Brain microvascular endothelial cell (primary cell): ENCODE data around the gene OR4C13.
"Not testable (repeated sequence)": the region's sequence is repeated elsewhere in the genome, so short reads cannot be mapped to it uniquely, and the experiment has no call there.

Experiments used
- DNase-seq: peaks from one replicate; pipeline ENCODE4 v3.0.0-alpha.2; 2020
- H3K27ac ChIP-seq: fragments of 250-450 bp; sonication (Bioruptor Pico); 2 replicates; pipeline ENCODE4 v1.5.1; 2020; ENCODE audit warnings: mild to moderate bottlenecking, moderate library complexity
- H3K27me3 ChIP-seq: fragments of 250-450 bp; sonication (Bioruptor Pico); replicated peaks from 2 replicates; pipeline ENCODE4 v1.5.1; 2020; ENCODE audit warnings: mild to moderate bottlenecking
- H3K36me3 ChIP-seq: fragments of 250-450 bp; sonication (Bioruptor Pico); replicated peaks from 2 replicates; pipeline ENCODE4 v1.5.1; 2020; ENCODE audit warnings: mild to moderate bottlenecking
- H3K4me3 ChIP-seq: 2 replicates; pipeline ENCODE4 v1.5.1; 2011; ENCODE audit warnings: low read depth, mild to moderate bottlenecking, control low read depth, low read length, moderate library complexity
- in situ Hi-C: cut with HindIII; loops from 2 replicates; pipeline ENCODE4 v1.10.0; 2017; ENCODE audit warnings: low sequenced_read_pairs, low pct_ligation_motif_present
- TF ChIP-seq, protein P1 (sequence below): IDR thresholded peaks from 2 replicates; pipeline ENCODE4 v1.5.1; 2011; ENCODE audit warnings: low read depth, mild to moderate bottlenecking, moderate library complexity, low read length, control low read depth, inconsistent platforms; ENCODE audit errors: missing control alignments

The OR4C13 gene

DNA sequence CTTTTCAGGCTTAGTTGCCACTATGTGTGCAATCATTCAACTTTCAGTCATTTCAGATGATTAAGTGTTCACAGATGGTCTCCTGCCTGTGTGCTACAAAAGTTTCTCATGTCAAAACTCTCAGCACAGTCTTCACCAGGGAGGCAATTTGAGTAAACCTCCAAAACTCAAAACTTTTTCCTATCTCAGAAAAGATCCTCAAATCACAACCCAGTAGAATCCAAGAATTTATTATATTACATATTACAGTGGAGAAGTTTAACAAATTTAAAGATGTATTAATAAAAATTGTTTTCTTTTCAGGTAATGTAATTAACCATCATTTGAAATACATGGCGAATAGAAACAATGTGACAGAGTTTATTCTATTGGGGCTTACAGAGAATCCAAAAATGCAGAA lies at the start of gene OR4C13:
OR4C13 (plus strand) TSS at position 301 of the 400 bp plus-strand sequence; CDS start at position 333, 32 bp downstream.
- H3K4me3 ChIP-seq = no peak within 1 kb of the TSS
- H3K27ac ChIP-seq = no peak within 1 kb of the TSS
- H3K36me3 ChIP-seq = no peaks in the 10 kb centered on the region
- in situ Hi-C loops = no loop called here
- TF ChIP-seq, protein P1, sequence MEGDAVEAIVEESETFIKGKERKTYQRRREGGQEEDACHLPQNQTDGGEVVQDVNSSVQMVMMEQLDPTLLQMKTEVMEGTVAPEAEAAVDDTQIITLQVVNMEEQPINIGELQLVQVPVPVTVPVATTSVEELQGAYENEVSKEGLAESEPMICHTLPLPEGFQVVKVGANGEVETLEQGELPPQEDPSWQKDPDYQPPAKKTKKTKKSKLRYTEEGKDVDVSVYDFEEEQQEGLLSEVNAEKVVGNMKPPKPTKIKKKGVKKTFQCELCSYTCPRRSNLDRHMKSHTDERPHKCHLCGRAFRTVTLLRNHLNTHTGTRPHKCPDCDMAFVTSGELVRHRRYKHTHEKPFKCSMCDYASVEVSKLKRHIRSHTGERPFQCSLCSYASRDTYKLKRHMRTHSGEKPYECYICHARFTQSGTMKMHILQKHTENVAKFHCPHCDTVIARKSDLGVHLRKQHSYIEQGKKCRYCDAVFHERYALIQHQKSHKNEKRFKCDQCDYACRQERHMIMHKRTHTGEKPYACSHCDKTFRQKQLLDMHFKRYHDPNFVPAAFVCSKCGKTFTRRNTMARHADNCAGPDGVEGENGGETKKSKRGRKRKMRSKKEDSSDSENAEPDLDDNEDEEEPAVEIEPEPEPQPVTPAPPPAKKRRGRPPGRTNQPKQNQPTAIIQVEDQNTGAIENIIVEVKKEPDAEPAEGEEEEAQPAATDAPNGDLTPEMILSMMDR = no peak
- DNase-seq = no peak
- no peaks in the 10 kb centered on the region for H3K27me3 ChIP-seq

DNA sequence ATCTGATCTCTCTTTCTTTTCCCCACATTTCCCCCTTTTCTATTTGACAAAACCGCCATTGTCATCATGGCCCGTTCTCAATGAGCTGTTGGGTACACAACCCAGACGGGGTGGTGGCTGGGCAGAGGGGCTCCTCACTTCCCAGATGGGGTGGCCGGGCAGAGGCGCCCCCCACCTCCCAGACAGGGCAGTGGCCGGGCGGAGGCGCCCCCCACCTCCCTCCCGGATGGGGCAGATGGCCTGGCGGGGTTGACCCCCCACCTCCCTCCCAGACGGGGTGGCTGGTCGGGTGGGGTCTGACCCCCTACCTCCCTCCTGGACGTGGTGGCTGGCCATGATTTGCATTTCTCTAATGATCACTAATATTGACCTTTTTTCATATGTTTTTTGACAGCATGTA lies 40.7 kb upstream of the OR4C13 start:
- DNase-seq, in situ Hi-C loops, H3K27ac ChIP-seq, H3K36me3 ChIP-seq, H3K27me3 ChIP-seq, H3K4me3 ChIP-seq: not testable (repeated sequence)

- H3K36me3 ChIP-seq, DNase-seq, H3K4me3 ChIP-seq, in situ Hi-C loops, H3K27me3 ChIP-seq, H3K27ac ChIP-seq: not testable (repeated sequence)
These were observed 3.5 kb upstream of the OR4C13 start for GRCh38 chr11:49948701-49949100.

DNA sequence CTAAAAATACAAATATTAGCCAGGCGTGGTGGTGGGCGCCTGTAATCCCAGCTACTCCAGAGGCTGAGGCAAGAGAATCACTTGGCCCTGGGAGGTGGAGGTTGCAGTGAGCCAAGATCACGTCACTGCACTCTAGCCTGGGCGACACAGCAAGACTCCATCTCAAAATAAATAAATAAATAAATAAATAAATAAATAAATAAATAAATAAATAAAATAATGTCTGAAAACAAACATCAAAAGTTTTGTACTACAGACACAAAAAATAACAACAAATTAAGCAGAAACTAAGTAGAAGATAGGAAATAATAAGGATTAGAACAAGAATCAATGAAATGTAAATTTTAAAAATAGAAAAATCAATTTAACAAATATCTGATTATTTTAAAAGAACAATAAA lies 21.2 kb downstream of the OR4C13 start:
- H3K4me3 ChIP-seq, DNase-seq, H3K27me3 ChIP-seq, H3K36me3 ChIP-seq, in situ Hi-C loops, H3K27ac ChIP-seq: not testable (repeated sequence)

DNA sequence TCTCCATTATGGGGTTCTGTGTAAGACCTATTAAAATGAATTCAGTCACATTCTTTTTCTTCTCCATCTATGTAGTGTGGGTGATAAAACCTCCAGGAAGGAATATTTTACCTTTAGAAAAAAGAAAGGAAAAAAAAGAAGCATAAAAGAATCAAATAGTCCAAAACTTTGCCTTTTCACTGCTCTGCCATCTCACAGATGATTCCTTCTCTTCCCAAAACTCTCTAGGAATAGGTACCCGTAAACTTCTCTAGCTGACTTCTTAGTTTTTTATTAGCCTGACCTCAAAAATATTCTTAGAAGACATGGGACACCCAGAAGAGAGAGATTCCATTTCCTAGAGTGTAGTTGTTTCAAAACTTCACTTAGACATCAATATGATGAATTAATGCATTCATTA lies 30.2 kb downstream of the OR4C13 start, which contains the start of gene OR4C12:
OR4C12 (minus strand) TSS at position 101 of the 400 bp plus-strand sequence; CDS start at position 67, 34 bp downstream.
- H3K27me3 ChIP-seq, H3K36me3 ChIP-seq, DNase-seq, H3K27ac ChIP-seq, H3K4me3 ChIP-seq, in situ Hi-C loops: not testable (repeated sequence)

DNA sequence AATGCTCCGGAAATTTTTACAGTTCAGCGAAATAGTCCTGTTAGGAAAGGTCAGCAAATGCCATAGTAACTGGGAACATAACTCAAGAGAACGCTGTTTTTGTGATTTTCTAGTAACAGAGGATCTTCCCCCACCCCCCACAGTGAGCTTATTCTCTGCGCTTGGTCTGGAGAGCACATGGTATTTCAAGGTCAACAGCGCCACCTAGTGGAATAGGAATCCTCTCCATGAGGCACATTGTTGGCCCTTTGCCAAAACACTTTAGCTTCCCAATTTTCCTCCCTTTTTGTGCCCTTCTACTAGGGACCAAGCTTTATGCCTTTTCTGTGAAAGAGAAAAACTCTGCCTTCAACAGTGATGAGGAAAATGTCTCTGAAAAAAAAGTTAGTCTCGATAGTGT lies 43.4 kb downstream of the OR4C13 start:
- in situ Hi-C loops = no loop called here

More for the DNA sequence above, 43.4 kb downstream of the OR4C13 start:
- Histone ChIP-seq H3K27me3 (no peaks in the 10 kb centered on the region), H3K36me3 (no peaks in the 10 kb centered on the region), H3K4me3 (no peak overlapping the region), H3K27ac (no peak overlapping the region)
- peak; percentile 35 for DNase-seq
- TF ChIP-seq, protein P1 = peak; percentile 51
